Psoas muscle (tissue), 8 donors: Measurements from ENCODE around the gene CYP8B1. TPM values are rescaled to one million over a fixed set of nuclear protein-coding genes. Genes with fewer than 3 reads are reported as not detected.
A peak's percentile ranks its signal among the peaks of the same experiment; 100 is the strongest.

Experiments used
- ATAC-seq, 4 donors: fragments of 200-7000 bp; cut with Tn5 transposase; one replicate each; pipeline ENCODE4 v1.9.1; 2020; ENCODE audit warnings: moderate library complexity in 3 of 4, mild to moderate bottlenecking in 2 of 4
- DNase-seq, 2 donors: peaks; one replicate each; pipeline ENCODE4 v3.0.0-alpha.2; 2020
- H3K27ac ChIP-seq: fragments of 200-600 bp; one replicate; pipeline ENCODE4 v1.8.0; 2022
- H3K27me3 ChIP-seq, 3 donors: fragments of 200-600 bp in 1 of 3; one replicate each; pipeline versions ENCODE4 v1.6.1 to v1.8.0; 2013 to 2022; ENCODE audit warnings: low read length in 2 of 3, mild to moderate bottlenecking in 2 of 3, moderate library complexity in 1 of 3; ENCODE audit not compliant: insufficient read depth in 3 of 3
- H3K36me3 ChIP-seq, 2 donors: fragments of 200-600 bp in 1 of 2; one replicate each; pipeline versions ENCODE4 v1.6.1 to v1.8.0; 2013 to 2022; ENCODE audit warnings: low read depth in 1 of 2, mild to moderate bottlenecking in 1 of 2, moderate library complexity in 1 of 2; ENCODE audit not compliant: insufficient read depth in 1 of 2
- H3K4me1 ChIP-seq: fragments of 200-600 bp; one replicate; pipeline ENCODE4 v1.8.0; 2022
- H3K4me3 ChIP-seq: fragments of 200-600 bp; one replicate; pipeline ENCODE4 v1.8.0; 2022; ENCODE audit warnings: mild to moderate bottlenecking
- H3K9me3 ChIP-seq: fragments of 200-600 bp; one replicate; pipeline ENCODE4 v1.8.0; 2022
- WGBS, 3 donors: extraction: QIAGEN DNeasy Blood & Tissue Kit; methylation state at CpG; one replicate each; pipeline versions ENCODE4 v1.1.6 to v1.1.7; 2013; 5-methylcytosine and 5-hydroxymethylcytosine counted together
- intact Hi-C, 2 donors: fragments of 100-400 bp; cut with DNase I; formaldehyde crosslinking; loops; one replicate each; pipeline versions ENCODE4 v1.11.0 to v1.14.2; 2022
- polyA plus RNA-seq, 3 donors: library from polyadenylated mRNA; stranded (reverse); fragments of 200-250 nt; gene quantifications; one replicate each; pipeline ENCODE4 v1.2.3, GENCODE V29; 2013
- total RNA-seq, 4 donors: library from RNA; stranded (reverse); fragmentation: NEBNext Ultra II Directional in 2 of 4; extraction: Animal tissue kit (Norgen Biotek cat#: 25700) in 2 of 4; gene quantifications; one replicate each; pipeline versions ENCODE4 v1.2.1 to v1.2.4, GENCODE V29; 2021 to 2023
- TF ChIP-seq, protein P1 (sequence below): fragments of 200-600 bp; IDR thresholded peaks from one replicate; pipeline ENCODE4 v1.8.0; 2022; ENCODE audit warnings: antibody characterized with exemption
- donor health status: healthy with polysubstance abuse.
- donor health status: DM: no; HTN: no; CAD: no; lungs with moderate emphysema.
- donor health status: Bipolar disorder and iron deficiency.
- donor health status: healthy.
- donor health status: DM: yes; HTN: yes; CAD: no.
- donor health status: DM: no; HTN: no; CAD: no.
- donor health status: DM: no; HTN: no; CAD: no.
- donor health status: DM: yes; HTN: yes; CAD: no.

The CYP8B1 gene
- total and polyA plus RNA-seq, 7 donors: 0.08 TPM; not detected in 6

- intact Hi-C loops: no loop called here
- ATAC-seq (peak; percentile 42 to 81 (median 76)), DNase-seq (no peak)
- H3K27ac ChIP-seq: no peak overlapping the region
- WGBS, 3 donors: 76 to 93% (median 79%) methylated on average over 7 of the region's 7 CpGs
- H3K4me1 ChIP-seq: peaks cover 18% of the 10 kb centered on the region
- no peak overlapping the region for H3K4me3 ChIP-seq
- TF ChIP-seq, protein P1, sequence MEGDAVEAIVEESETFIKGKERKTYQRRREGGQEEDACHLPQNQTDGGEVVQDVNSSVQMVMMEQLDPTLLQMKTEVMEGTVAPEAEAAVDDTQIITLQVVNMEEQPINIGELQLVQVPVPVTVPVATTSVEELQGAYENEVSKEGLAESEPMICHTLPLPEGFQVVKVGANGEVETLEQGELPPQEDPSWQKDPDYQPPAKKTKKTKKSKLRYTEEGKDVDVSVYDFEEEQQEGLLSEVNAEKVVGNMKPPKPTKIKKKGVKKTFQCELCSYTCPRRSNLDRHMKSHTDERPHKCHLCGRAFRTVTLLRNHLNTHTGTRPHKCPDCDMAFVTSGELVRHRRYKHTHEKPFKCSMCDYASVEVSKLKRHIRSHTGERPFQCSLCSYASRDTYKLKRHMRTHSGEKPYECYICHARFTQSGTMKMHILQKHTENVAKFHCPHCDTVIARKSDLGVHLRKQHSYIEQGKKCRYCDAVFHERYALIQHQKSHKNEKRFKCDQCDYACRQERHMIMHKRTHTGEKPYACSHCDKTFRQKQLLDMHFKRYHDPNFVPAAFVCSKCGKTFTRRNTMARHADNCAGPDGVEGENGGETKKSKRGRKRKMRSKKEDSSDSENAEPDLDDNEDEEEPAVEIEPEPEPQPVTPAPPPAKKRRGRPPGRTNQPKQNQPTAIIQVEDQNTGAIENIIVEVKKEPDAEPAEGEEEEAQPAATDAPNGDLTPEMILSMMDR: no peak
- H3K9me3 ChIP-seq: no peaks in the 10 kb centered on the region
- H3K36me3 ChIP-seq: no peaks in the 10 kb centered on the region
- H3K27me3 ChIP-seq: no peaks in the 10 kb centered on the region
These were observed 26.7 kb downstream of the CYP8B1 start for GRCh38 chr3:42849017-42849416.

- WGBS, 3 donors: 47 to 54% (median 52%) methylated on average over 4 of the region's 4 CpGs
- DNase-seq: no peak
- no peaks in the 10 kb centered on the region for H3K9me3 ChIP-seq
- TF ChIP-seq, protein P1: no peak
- peak in 2 of 4 donors; percentile 29 to 40 for ATAC-seq
- peaks cover 18% of the 10 kb centered on the region for H3K4me1 ChIP-seq
- intact Hi-C loops: loop anchor here in 1 of 2 donors (2.0 kb wide), 1 partner anchor 25 kb away; no protein-coding TSS in a partner anchor
- H3K36me3 ChIP-seq: no peaks in the 10 kb centered on the region
- no peaks in the 10 kb centered on the region for H3K27me3 ChIP-seq
- H3K27ac ChIP-seq: no peak overlapping the region
- H3K4me3 ChIP-seq: no peak overlapping the region
These were observed 27.9 kb downstream of the CYP8B1 start for GRCh38 chr3:42847731-42848130.

GRCh38 chr3:42846685-42847522, 28.8 kb downstream of the CYP8B1 start:
- intact Hi-C loops: loop anchor here in 1 of 2 donors (2.0 kb wide), 1 partner anchor 26 kb away; no protein-coding TSS in a partner anchor
- H3K4me1 ChIP-seq: peaks cover 18% of the 10 kb centered on the region
- H3K36me3 ChIP-seq: no peaks in the 10 kb centered on the region
- DNase-seq (peak in 1 of 2 donors; percentile 59), ATAC-seq (peak in 1 of 4 donors; percentile 34)
- no peak overlapping the region for H3K4me3 ChIP-seq
- no peaks in the 10 kb centered on the region for H3K27me3 ChIP-seq
- H3K9me3 ChIP-seq: no peaks in the 10 kb centered on the region
- TF ChIP-seq, protein P1: no peak
- 45 to 58% (median 54%) methylated on average over 5 of the region's 5 CpGs for WGBS, 3 donors
- peak overlapping the region; percentile 32 for H3K27ac ChIP-seq

DNA sequence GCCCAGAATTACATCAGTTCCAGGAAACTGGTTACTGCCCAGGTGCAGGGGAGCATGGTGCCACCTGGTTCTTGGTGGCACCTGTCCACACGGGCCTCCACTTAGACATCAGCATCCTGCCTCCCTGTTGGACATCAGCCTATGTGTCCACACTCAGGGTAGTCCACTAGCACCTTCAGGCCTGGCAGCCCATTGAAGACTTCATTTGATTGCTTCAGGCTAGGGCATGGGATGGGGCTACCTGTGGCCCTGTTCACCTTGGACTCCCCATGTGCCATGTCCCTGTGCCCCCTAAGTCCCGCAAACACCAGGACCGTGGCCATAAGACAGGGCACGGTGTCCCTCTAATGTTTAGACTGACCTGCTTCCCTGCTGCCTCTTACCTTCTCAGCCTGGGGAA, 30.9 kb downstream of the CYP8B1 start:
- intact Hi-C loops: no loop called here
- H3K36me3 ChIP-seq: no peaks in the 10 kb centered on the region
- H3K9me3 ChIP-seq: no peaks in the 10 kb centered on the region
- H3K4me3 ChIP-seq: no peak overlapping the region
- DNase-seq (no peak), ATAC-seq (no peak)
- no peaks in the 10 kb centered on the region for H3K27me3 ChIP-seq
- H3K27ac ChIP-seq: peak overlapping the region; percentile 8
- H3K4me1 ChIP-seq: peaks cover 18% of the 10 kb centered on the region
- TF ChIP-seq, protein P1: no peak
- WGBS, 3 donors: 77 to 90% (median 84%) methylated on average over 4 of the region's 4 CpGs
